GM10266 (cell line): ENCODE measurements around the gene TGFBR1.

Experiments used
- DNase-seq: peaks from one replicate; pipeline ENCODE4 v3.0.0; 2012; ENCODE audit errors: extremely low spot score
- TF ChIP-seq, protein P1 (sequence below): IDR thresholded peaks from 2 replicates; pipeline ENCODE4 v1.5.1; 2012; ENCODE audit warnings: mild to moderate bottlenecking, low read depth; ENCODE audit not compliant: control insufficient read depth, insufficient read depth; ENCODE audit errors: missing control alignments

Gene TGFBR1

DNA sequence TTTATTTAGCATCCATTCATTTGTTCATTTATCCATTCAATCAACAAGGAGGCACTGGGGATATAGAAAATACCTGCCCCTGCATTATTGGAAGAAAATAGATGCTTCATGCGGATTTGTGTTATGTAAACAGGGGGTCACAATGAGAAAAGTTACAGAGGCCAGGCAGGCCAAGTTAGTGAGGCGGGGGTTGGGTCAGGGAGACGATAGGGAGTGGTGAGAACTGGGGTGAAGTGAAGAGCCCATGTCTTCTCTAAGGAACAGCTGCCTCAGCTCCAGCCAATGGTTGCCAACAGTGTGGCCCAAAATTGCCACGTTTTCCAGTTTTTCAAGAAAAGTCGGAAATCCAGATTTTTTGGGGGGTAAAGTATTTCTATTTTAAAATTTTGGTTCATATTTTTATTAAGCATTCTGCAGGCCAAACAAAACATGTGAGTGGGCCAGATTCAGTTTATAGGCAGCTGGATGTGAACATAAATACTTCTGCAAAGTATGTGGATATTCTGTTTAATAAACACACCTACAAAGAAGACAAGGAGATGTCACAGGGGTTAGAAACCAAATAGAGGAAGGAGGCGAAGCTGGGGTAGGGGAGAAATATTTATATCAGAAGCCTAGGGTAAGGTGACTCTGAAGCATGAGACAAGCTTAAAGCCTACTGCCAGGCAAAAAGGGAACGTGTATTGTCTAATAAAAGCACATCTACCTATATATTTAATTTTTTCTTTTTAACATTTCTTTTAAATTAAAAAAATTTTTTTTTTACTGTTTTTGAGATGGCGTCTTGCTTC is 72.9 kb downstream of the TGFBR1 start:
- DNase-seq, result no peak
- TF ChIP-seq, protein P1, sequence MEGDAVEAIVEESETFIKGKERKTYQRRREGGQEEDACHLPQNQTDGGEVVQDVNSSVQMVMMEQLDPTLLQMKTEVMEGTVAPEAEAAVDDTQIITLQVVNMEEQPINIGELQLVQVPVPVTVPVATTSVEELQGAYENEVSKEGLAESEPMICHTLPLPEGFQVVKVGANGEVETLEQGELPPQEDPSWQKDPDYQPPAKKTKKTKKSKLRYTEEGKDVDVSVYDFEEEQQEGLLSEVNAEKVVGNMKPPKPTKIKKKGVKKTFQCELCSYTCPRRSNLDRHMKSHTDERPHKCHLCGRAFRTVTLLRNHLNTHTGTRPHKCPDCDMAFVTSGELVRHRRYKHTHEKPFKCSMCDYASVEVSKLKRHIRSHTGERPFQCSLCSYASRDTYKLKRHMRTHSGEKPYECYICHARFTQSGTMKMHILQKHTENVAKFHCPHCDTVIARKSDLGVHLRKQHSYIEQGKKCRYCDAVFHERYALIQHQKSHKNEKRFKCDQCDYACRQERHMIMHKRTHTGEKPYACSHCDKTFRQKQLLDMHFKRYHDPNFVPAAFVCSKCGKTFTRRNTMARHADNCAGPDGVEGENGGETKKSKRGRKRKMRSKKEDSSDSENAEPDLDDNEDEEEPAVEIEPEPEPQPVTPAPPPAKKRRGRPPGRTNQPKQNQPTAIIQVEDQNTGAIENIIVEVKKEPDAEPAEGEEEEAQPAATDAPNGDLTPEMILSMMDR, result no peak

DNA sequence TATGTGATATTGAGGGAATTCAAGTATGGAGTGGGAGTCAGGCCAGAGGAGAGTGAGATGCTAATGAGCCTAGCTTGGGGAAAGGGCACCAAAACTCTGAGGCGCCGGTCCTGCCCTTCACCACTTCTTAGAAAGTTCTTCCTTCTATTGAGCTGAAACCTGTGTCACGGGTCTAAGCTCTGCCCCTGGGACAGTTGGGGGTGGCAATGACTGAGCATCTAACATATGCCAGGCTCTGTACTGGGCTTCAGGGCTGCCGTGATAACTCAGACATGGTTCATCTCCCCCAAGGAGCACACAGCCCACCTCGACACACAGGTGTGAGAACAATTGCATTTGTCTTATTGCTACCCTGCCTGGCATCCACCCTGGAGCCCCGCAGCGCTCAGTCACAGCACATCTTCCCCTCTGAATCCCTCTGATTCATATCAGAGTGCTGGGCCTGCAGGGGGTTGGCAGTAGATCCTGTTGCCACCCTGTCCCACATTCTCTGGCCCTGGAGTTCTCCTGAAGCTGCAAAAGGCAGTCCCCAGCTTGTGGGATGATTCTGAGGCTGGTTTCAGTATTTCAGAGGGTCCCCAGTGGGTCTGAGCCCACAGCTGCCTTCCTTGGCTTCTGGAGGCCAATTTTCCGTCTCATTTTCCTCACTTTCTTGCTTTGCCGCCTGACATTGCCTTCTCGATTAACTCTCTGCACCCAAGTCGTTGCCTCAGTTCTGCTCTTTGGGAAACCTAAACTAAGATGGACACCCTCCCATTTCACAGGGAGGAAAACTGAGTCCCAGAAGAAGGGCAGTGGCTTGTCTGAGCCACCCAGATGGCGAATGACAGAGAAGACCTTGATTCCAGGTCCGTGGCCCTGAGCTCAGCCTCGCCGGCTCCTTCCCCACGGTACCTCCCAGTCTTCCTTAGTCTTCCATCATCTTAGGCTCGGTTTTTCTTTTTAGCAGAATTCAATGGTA is 74.3 kb downstream of the TGFBR1 start:
- TF ChIP-seq, protein P1, result no peak
- no peak for DNase-seq

DNA sequence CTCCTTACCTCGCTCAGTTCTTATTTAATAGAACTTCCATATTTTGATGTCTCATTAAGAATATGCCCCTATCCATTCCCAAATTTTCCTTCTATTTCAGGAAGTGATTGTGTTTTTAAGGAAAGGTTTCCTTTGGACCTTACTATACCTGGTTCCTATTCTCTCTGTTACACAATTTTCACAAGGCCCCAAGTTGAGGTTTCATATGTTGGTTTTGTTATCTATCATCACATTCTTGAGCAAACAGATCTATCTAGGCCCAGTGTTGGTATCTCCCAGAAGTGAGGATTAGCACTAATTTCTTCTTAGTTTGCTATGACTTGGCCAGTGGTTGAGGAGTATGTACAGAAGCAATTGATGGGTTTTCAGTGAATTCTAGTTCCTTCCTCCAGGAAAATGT is 75.3 kb downstream of the TGFBR1 start:
- peak; percentile 46 for DNase-seq
- TF ChIP-seq, protein P1, result no peak

DNA sequence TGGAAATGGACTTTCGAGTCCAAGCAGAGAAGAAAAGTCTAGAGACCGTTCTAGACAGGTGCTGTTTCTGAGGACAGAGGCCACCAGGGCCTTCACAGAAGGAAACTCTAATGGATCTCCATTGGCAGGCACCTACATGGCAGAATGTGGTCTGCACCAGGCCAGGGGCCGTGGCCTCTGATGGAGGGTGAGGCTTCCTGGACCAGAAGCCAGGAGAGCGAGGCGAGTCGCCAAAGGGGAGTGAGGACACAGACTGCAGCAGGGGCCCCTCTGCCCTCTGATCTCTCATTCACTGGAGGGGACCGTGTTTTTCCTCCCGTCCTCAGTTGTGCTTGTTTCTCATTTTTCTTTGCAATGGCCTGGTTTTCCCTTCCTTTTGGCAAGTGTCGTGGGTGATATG is 75.7 kb downstream of the TGFBR1 start:
- TF ChIP-seq, protein P1, result no peak
- no peak for DNase-seq

DNA sequence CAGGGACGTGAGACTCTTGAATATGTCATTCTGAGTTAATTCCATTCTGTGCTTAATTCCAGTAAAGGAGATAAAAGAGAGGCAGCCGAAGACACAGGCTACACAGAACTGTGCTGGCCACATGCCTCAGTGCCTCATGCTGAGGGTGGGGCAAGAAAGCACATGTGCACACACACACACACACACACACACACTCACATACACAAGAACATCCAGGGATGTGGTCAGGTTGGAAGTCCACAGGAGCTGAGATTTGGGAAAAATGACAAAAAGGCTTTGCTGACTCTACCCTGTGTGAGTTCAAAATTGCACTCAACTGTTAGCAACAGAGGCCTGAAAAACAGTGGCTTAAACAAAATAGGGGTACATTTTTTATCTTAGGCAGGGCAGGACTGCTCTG is 76.3 kb downstream of the TGFBR1 start:
- TF ChIP-seq, protein P1, result no peak
- no peak for DNase-seq

DNA sequence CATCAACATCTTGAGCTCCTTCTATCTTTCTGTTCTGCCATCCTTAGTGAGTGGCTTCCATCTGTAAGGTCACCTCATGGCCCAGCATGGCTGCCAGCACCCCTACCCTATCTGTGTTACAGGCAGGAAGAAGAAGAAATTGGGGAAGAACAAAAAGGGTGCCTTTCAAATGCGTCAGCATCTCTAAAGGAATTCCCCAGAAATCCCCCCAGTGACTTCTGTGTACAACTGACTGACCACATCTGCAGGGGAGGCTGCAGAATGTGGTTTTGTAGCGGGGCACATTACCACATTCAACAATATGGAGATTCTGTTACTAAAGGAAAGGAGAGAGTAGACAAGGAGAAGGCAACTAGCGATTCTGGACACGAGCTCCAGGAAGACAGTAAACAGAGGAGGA is 76.7 kb downstream of the TGFBR1 start:
- DNase-seq, result peak; percentile 54
- TF ChIP-seq, protein P1, result no peak
